HCT116 (cell line): ENCODE results near the gene PIGL.

Experiments
- ATF3 ChIP-seq: IDR thresholded peaks from 2 replicates; pipeline ENCODE4 v1.6.1; 2012
- YY1 ChIP-seq: IDR thresholded peaks from 2 replicates; pipeline ENCODE4 v1.6.1; 2011; ENCODE audit warnings: low read length, low read depth, moderate library complexity, mild to moderate bottlenecking; ENCODE audit not compliant: insufficient replicate concordance; ENCODE audit errors: extremely low read depth
- TF ChIP-seq, protein P1 (sequence below), 3 experiments: fragments of 200-600 bp in 1 of 3; sonication (generic) in 1 of 3; IDR thresholded peaks in 2 of 3; conservative IDR thresholded peaks in 1 of 3; 2 replicates each; pipeline ENCODE4 v1.5.1; 2012 to 2017; ENCODE audit warnings: low read depth in 2 of 3, low read length in 2 of 3, antibody characterized with exemption in 1 of 3, borderline replicate concordance in 1 of 3, control low read depth in 1 of 3, mild to moderate bottlenecking in 1 of 3, mixed read lengths in 1 of 3, mixed run types in 1 of 3, moderate library complexity in 1 of 3; ENCODE audit not compliant: insufficient read depth in 1 of 3
- TF ChIP-seq, protein P2 (sequence below): IDR thresholded peaks from 2 replicates; pipeline ENCODE4 v1.6.1; 2012; ENCODE audit warnings: low read depth

DNA sequence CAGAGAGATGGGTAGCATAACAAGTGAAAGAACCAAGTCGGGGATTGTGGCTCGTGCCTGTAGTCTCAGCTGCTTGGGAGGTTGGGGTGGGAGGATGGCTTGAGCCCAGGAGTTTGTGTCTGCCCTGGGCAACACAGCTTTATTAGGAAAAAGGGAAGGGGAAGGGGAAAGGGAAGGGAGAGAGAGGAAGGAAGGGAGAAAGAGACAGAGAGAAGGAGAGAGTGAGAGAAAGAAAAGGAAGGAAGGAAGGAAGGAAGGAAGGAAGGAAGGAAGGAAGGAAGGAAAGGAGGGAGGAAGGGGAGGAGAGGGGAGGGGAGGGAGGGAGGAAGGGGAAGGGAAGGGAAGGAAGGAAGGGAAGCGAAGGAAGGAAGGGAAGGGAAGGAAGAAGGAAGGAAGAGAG, 103.0 kb downstream of the PIGL start:
- TF ChIP-seq, protein P1, sequence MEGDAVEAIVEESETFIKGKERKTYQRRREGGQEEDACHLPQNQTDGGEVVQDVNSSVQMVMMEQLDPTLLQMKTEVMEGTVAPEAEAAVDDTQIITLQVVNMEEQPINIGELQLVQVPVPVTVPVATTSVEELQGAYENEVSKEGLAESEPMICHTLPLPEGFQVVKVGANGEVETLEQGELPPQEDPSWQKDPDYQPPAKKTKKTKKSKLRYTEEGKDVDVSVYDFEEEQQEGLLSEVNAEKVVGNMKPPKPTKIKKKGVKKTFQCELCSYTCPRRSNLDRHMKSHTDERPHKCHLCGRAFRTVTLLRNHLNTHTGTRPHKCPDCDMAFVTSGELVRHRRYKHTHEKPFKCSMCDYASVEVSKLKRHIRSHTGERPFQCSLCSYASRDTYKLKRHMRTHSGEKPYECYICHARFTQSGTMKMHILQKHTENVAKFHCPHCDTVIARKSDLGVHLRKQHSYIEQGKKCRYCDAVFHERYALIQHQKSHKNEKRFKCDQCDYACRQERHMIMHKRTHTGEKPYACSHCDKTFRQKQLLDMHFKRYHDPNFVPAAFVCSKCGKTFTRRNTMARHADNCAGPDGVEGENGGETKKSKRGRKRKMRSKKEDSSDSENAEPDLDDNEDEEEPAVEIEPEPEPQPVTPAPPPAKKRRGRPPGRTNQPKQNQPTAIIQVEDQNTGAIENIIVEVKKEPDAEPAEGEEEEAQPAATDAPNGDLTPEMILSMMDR (IDR thresholded peaks at IDR 0.05 in 2 of 3, conservative IDR thresholded peaks at IDR 0.05 in 1 of 3; ENCODE audit: borderline replicate concordance in 1 of 3, insufficient read depth in 1 of 3, low read depth in 2 of 3, low read length in 2 of 3) = no peak
- TF ChIP-seq YY1 (no peak), ATF3 (no peak)
- TF ChIP-seq, protein P2, sequence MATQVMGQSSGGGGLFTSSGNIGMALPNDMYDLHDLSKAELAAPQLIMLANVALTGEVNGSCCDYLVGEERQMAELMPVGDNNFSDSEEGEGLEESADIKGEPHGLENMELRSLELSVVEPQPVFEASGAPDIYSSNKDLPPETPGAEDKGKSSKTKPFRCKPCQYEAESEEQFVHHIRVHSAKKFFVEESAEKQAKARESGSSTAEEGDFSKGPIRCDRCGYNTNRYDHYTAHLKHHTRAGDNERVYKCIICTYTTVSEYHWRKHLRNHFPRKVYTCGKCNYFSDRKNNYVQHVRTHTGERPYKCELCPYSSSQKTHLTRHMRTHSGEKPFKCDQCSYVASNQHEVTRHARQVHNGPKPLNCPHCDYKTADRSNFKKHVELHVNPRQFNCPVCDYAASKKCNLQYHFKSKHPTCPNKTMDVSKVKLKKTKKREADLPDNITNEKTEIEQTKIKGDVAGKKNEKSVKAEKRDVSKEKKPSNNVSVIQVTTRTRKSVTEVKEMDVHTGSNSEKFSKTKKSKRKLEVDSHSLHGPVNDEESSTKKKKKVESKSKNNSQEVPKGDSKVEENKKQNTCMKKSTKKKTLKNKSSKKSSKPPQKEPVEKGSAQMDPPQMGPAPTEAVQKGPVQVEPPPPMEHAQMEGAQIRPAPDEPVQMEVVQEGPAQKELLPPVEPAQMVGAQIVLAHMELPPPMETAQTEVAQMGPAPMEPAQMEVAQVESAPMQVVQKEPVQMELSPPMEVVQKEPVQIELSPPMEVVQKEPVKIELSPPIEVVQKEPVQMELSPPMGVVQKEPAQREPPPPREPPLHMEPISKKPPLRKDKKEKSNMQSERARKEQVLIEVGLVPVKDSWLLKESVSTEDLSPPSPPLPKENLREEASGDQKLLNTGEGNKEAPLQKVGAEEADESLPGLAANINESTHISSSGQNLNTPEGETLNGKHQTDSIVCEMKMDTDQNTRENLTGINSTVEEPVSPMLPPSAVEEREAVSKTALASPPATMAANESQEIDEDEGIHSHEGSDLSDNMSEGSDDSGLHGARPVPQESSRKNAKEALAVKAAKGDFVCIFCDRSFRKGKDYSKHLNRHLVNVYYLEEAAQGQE = no peak
